Liver (tissue), 3 donors: ENCODE results near the gene CBFA2T3.

Experiments used
- CTCF ChIP-seq: fragments of 150-350 bp; IDR thresholded peaks from 2 replicates; pipeline ENCODE4 v1.5.1; 2017; ENCODE audit warnings: improper control_type of control experiment, low read depth, low read length; ENCODE audit not compliant: missing input control
- EGR1 ChIP-seq, 2 donors: IDR thresholded peaks; 2 replicates each; pipeline ENCODE4 v1.6.1; 2016 to 2018; ENCODE audit warnings: antibody characterized with exemption in 2 of 2, low read depth in 2 of 2
- HNF4A ChIP-seq, 2 donors: conservative IDR thresholded peaks; 2 replicates each; pipeline ENCODE4 v1.6.1; 2016; ENCODE audit warnings: antibody characterized with exemption in 2 of 2, mild to moderate bottlenecking in 2 of 2
- MAX ChIP-seq: IDR thresholded peaks from 2 replicates; pipeline ENCODE4 v1.6.1; 2016; ENCODE audit warnings: antibody characterized with exemption
- RAD21 ChIP-seq, 2 donors: IDR thresholded peaks; 2 replicates each; pipeline ENCODE4 v1.6.1; 2016; ENCODE audit warnings: antibody characterized with exemption in 2 of 2, mild to moderate bottlenecking in 2 of 2
- SP1 ChIP-seq: IDR thresholded peaks from 2 replicates; pipeline ENCODE4 v1.6.1; 2018; ENCODE audit warnings: antibody characterized with exemption, mild to moderate bottlenecking
- TAF1 ChIP-seq: conservative IDR thresholded peaks from 2 replicates; pipeline ENCODE4 v1.6.1; 2016; ENCODE audit warnings: antibody characterized with exemption, mild to moderate bottlenecking
- ZBTB33 ChIP-seq: IDR thresholded peaks from 2 replicates; pipeline ENCODE4 v1.6.1; 2016; ENCODE audit warnings: antibody characterized with exemption
- donor health status: healthy.
- donor health status: healthy.

DNA sequence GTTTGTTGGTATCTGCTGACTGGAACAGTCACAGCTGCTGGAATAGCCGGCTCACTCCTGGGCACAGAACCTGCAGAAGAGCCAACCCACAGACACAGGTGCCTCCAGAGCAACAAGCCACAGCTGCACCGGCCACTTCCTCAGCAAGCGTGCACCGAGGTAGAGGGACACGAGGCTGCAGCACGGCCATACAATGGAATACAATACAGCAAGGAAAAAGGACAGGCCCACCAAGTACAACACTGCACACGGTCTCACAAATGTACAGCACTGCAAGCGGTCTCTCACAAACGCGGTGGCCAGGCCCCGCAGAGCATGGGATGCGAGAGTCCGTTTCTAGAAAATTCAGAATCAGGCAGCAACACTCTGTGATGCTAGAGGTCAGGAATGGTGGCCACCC lies 63.1 kb downstream of the CBFA2T3 start:
- no peak for TF ChIP-seq CTCF
- no peak for TF ChIP-seq EGR1 (IDR thresholded peaks at IDR 0.05; ENCODE audit: low read depth in 2 of 2)
- TF ChIP-seq HNF4A (conservative IDR thresholded peaks at IDR 0.05): no peak
- no peak for TF ChIP-seq SP1
- no peak for TF ChIP-seq MAX
- no peak for TF ChIP-seq TAF1
- TF ChIP-seq ZBTB33: no peak
- TF ChIP-seq RAD21 (IDR thresholded peaks at IDR 0.05): no peak
